Ovary (tissue), 9 donors: ENCODE data around the gene FBXL17. TPM values are rescaled to one million over a fixed set of nuclear protein-coding genes. Genes with fewer than 3 reads are reported as not detected.

Source experiments
- DNase-seq, 5 donors: peaks; one replicate each; pipeline ENCODE4 v3.0.0-alpha.2; 2019 to 2020
- H3K27ac ChIP-seq, 2 donors: fragments of 200-600 bp; one replicate each; pipeline versions ENCODE4 v1.5.1 to v1.8.0; 2019 to 2022
- H3K27me3 ChIP-seq: fragments of 200-600 bp; one replicate; pipeline ENCODE4 v1.8.0; 2022
- H3K36me3 ChIP-seq: fragments of 200-600 bp; sonication (generic); one replicate; pipeline ENCODE4 v1.5.1; 2019
- H3K4me1 ChIP-seq: one replicate; pipeline ENCODE4 v1.8.1; 2013; ENCODE audit warnings: mild to moderate bottlenecking, moderate library complexity; ENCODE audit not compliant: insufficient read depth
- H3K4me3 ChIP-seq: fragments of 200-600 bp; sonication (generic); one replicate; pipeline ENCODE4 v1.5.1; 2017
- H3K9me3 ChIP-seq, 2 donors: fragments of 200-600 bp in 1 of 2; sonication (generic) in 1 of 2; one replicate each; pipeline versions ENCODE4 v1.5.1 to v1.8.1; 2013 to 2019; ENCODE audit warnings: mild to moderate bottlenecking in 1 of 2, moderate library complexity in 1 of 2
- CTCF ChIP-seq, 3 donors: fragments of 450-650 bp in 2 of 3; fragments of 200-600 bp in 1 of 3; IDR thresholded peaks; one replicate each; pipeline versions ENCODE4 v1.5.1 to v1.8.0; 2016 to 2022; ENCODE audit warnings: antibody characterized with exemption in 3 of 3, mild to moderate bottlenecking in 1 of 3
- EP300 ChIP-seq: sonication (generic); formaldehyde crosslinking; IDR thresholded peaks from one replicate; pipeline ENCODE4 v1.6.1; 2017; ENCODE audit warnings: antibody characterized with exemption
- POLR2A ChIP-seq: fragments of 450-650 bp; IDR thresholded peaks from one replicate; pipeline ENCODE4 v1.6.1; 2017; ENCODE audit warnings: antibody characterized with exemption, mild to moderate bottlenecking, moderate library complexity
- WGBS, 3 donors: extraction: QIAGEN DNeasy Blood & Tissue Kit in 1 of 3; methylation state at CpG; one replicate each; pipeline versions ENCODE4 v1.1.5 to v1.1.7; 2013 to 2017; 5-methylcytosine and 5-hydroxymethylcytosine counted together
- intact Hi-C, 4 donors: fragments of 100-400 bp; cut with DNase I; formaldehyde crosslinking; loops; one replicate each; pipeline versions ENCODE4 v1.11.0 to v1.15.1; 2022 to 2023
- polyA plus RNA-seq, 2 donors: library from polyadenylated mRNA; stranded (reverse); fragments of 200-250 nt in 1 of 2; fragments of 350-450 nt in 1 of 2; fragmentation: Illumina TruSeq in 1 of 2; extraction: RNeasy Lipid Tissue Mini Kit (QIAGEN cat#74804) in 1 of 2; gene quantifications; one replicate each; pipeline ENCODE4 v1.2.3, GENCODE V29; 2013 to 2014
- total RNA-seq, 7 donors: library from RNA; depleted of rRNA in 2 of 7; stranded (reverse); fragments of >200 nt in 2 of 7; fragmentation: NEBNext Ultra II Directional in 3 of 7; extraction: Animal tissue kit (Norgen Biotek cat#: 25700) in 3 of 7; gene quantifications; one replicate each; pipeline versions ENCODE4 v1.1.0 to v1.2.4, GENCODE V29; 2016 to 2023
- donor health status: DM: no; HTN: no; CAD: no; lungs with moderate emphysema.
- donor health status: DM: no; HTN: no; CAD: no.
- donor health status: Bipolar disorder and iron deficiency.
- donor health status: DM: yes; HTN: yes; CAD: no.
- donor health status: DM: no; HTN: no; CAD: no.
- donor health status: DM: yes; HTN: yes; CAD: no.

Gene FBXL17
- total and polyA plus RNA-seq, 9 donors: 6.8 to 20.4 (median 15.9) TPM

- no peak for DNase-seq
- H3K4me3 ChIP-seq: no peak overlapping the region
- no peaks in the 10 kb centered on the region for H3K27me3 ChIP-seq
- peaks cover 1% of the 10 kb centered on the region for H3K4me1 ChIP-seq
- TF ChIP-seq CTCF (IDR thresholded peaks at IDR 0.05) (no peak), POLR2A (no peak), EP300 (no peak)
- H3K27ac ChIP-seq: no peak overlapping the region
- no peaks in the 10 kb centered on the region for H3K9me3 ChIP-seq
- intact Hi-C loops: loop anchor here in 1 of 4 donors (10.0 kb wide), 1 partner anchor 1608 kb away; no protein-coding TSS in a partner anchor
- WGBS, 3 donors: 83 to 97% (median 89%) methylated on average over 2 of the region's 2 CpGs
- no peaks in the 10 kb centered on the region for H3K36me3 ChIP-seq
Measured at GRCh38 chr5:108083232-108083631, 298.7 kb downstream of the FBXL17 start.

- intact Hi-C loops: loop anchor here in 1 of 4 donors (10.0 kb wide), 1 partner anchor 1607 kb away; no protein-coding TSS in a partner anchor
- Histone ChIP-seq H3K27ac (no peak overlapping the region), H3K36me3 (no peaks in the 10 kb centered on the region), H3K4me1 (peaks cover 1% of the 10 kb centered on the region), H3K27me3 (no peaks in the 10 kb centered on the region), H3K4me3 (no peak overlapping the region), H3K9me3 (no peaks in the 10 kb centered on the region)
- no peak for TF ChIP-seq EP300
- no peak for TF ChIP-seq CTCF (IDR thresholded peaks at IDR 0.05)
- TF ChIP-seq POLR2A: no peak
- WGBS, 3 donors: 92 to 97% (median 96%) methylated on average over 3 of the region's 3 CpGs
- DNase-seq: no peak
Measured at GRCh38 chr5:108081707-108082106, 300.2 kb downstream of the FBXL17 start.

GRCh38 chr5:108079753-108080152, 302.1 kb downstream of the FBXL17 start:
- DNase-seq: no peak
- intact Hi-C loops: loop anchor here in 1 of 4 donors (10.0 kb wide), 1 partner anchor 1605 kb away; no protein-coding TSS in a partner anchor
- no peaks in the 10 kb centered on the region for H3K27me3 ChIP-seq

GRCh38 chr5:108078882-108079281, 303.0 kb downstream of the FBXL17 start:
- 86 to 88% (median 86%) methylated on average over 1 of the region's 1 CpG for WGBS, 3 donors
- no peak overlapping the region for H3K4me3 ChIP-seq
- no peak for TF ChIP-seq EP300
- no peak for TF ChIP-seq POLR2A
- no peak for TF ChIP-seq CTCF (IDR thresholded peaks at IDR 0.05)
- H3K4me1 ChIP-seq: peaks cover 1% of the 10 kb centered on the region
- H3K27ac ChIP-seq: no peak overlapping the region
- no peak for DNase-seq
- H3K36me3 ChIP-seq: no peaks in the 10 kb centered on the region
- H3K9me3 ChIP-seq: no peaks in the 10 kb centered on the region
- no peaks in the 10 kb centered on the region for H3K27me3 ChIP-seq
- intact Hi-C loops: no loop called here

More at GRCh38 chr5:108079753-108080152, 302.1 kb downstream of the FBXL17 start:
- no peaks in the 10 kb centered on the region for H3K36me3 ChIP-seq
- no peak overlapping the region for H3K4me3 ChIP-seq
- H3K27ac ChIP-seq: no peak overlapping the region
- H3K9me3 ChIP-seq: no peaks in the 10 kb centered on the region
- H3K4me1 ChIP-seq: peaks cover 1% of the 10 kb centered on the region
- TF ChIP-seq EP300: no peak

GRCh38 chr5:108078345-108078744, 303.6 kb downstream of the FBXL17 start:
- DNase-seq: no peak
- Histone ChIP-seq H3K27ac (no peak overlapping the region), H3K9me3 (no peaks in the 10 kb centered on the region), H3K4me3 (no peak overlapping the region), H3K4me1 (peaks cover 1% of the 10 kb centered on the region), H3K36me3 (no peaks in the 10 kb centered on the region), H3K27me3 (no peaks in the 10 kb centered on the region)
- WGBS, 3 donors: 97 to 98% (median 98%) methylated on average over 3 of the region's 3 CpGs
- no peak for TF ChIP-seq CTCF (IDR thresholded peaks at IDR 0.05)
- no peak for TF ChIP-seq POLR2A
- TF ChIP-seq EP300: no peak
- intact Hi-C loops: no loop called here
